ENCODE measurements around the gene ORAI2. TPM values are rescaled to one million over a fixed set of nuclear protein-coding genes. Genes with fewer than 3 reads are reported as not detected.
"Not testable (repeated sequence)": the region's sequence is repeated elsewhere in the genome, so short reads cannot be mapped to it uniquely, and the experiment has no call there.

ORAI2 gene
- polyA plus RNA-seq, 3 donors: 14.9 to 19.4 (median 17.8) TPM

DNA sequence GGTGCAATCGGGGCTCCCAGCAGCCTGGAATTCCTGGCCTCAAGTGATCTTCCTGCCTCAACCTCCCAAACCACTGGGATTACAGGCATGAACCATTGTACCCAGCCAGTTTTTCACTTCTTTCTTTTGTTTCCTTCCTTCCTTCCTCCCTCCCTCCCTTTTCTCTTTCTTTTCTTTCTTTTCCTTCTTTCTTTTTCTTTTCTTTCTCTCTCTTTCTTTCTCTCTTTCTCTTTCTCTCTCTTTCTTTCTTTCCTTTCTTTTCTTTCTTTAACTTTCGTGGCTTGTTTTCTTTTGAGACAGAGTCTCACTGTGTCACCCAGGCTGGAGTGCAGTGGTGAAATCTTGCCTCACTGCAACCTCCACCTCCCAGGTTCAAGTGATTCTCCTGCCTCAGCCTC is 12.3 kb downstream of the ORAI2 start:
- DNase-seq (ENCODE audit: low read depth in 3 of 3, low spot score in 2 of 3): no peak

DNA sequence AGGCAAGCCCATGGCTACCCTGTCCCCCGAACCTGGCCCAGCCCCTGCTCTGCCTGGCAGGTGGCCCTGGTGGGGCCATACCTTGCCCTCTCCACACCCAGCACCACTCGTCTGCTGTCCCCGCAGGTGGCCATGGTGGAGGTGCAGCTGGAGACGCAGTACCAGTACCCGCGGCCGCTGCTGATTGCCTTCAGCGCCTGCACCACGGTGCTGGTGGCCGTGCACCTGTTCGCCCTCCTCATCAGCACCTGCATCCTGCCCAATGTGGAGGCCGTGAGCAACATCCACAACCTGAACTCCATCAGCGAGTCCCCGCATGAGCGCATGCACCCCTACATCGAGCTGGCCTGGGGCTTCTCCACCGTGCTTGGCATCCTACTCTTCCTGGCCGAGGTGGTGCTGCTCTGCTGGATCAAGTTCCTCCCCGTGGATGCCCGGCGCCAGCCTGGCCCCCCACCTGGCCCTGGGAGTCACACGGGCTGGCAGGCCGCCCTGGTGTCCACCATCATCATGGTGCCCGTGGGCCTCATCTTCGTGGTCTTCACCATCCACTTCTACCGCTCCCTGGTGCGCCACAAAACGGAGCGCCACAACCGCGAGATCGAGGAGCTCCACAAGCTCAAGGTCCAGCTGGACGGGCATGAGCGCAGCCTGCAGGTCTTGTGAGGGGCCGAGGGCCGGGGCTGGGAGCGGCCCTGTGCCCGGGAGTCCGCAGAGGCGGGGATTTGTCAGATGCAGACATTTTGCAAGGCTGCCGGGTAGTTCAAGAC is 13.2 kb downstream of the ORAI2 start:
- DNase-seq (ENCODE audit: low read depth in 3 of 3, low spot score in 2 of 3): no peak

DNA sequence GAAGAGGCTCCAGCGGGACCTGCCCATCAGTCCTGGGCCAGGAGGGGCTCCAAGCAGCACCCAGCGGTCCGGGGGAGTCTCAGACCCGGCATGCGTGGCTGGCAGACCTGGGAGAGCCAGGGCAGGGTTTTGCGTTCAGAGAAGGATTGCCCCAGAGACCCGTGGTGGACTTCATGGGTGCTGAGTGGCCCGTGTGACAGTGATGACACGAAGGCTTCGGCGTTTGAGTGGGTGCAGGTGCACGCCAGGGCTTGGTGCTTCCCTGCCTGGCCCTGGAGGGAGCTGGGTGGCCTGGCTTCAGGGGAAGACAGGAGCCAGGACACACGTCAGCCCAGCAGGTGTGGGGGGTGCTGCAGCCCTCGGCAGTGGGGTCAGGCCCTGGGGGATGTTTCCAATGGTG is 13.9 kb downstream of the ORAI2 start:
- DNase-seq (ENCODE audit: low read depth in 3 of 3, low spot score in 2 of 3): no peak

DNA sequence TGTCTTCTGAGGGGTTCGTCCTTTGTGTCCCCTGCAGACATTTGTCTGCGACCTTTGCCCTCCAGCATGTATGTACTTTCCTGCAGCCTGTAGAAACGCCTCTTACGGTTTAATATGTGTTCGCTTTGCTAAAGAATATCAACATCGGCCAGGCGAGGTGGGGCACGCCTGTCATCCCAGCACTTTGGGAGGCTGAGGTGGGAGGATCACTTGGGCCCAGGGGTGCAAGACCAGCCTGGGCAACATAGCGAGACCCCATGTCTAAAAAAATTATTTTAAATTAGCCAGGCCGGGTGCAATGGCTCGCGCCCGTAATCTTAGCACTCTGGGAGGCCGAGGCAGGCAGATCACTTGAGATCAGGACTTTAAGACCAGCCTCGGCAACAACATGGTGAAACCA is 15.8 kb downstream of the ORAI2 start:
- no peak for DNase-seq (ENCODE audit: low read depth in 3 of 3, low spot score in 2 of 3)

DNA sequence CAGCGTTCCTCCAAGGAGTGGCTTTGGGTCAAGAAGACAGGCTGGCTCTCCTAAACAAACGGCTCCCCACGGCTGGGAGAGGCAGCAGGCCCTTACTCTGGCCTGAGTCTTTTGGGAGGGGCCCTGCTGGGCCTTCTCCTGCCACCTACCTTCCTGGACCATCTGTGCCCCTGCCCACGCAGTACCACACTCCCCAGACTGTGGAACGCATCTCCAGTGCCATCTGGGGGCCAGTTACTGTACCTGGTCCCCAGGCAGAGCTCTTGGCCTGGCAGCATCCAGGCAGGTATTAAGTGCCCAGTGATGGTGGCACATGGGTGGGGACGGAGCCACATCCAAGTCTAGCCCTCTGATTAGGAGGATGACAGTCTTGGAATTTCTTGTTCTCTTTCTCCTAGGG is 16.9 kb downstream of the ORAI2 start:
- no peak for DNase-seq (ENCODE audit: low read depth in 3 of 3, low spot score in 2 of 3)

DNA sequence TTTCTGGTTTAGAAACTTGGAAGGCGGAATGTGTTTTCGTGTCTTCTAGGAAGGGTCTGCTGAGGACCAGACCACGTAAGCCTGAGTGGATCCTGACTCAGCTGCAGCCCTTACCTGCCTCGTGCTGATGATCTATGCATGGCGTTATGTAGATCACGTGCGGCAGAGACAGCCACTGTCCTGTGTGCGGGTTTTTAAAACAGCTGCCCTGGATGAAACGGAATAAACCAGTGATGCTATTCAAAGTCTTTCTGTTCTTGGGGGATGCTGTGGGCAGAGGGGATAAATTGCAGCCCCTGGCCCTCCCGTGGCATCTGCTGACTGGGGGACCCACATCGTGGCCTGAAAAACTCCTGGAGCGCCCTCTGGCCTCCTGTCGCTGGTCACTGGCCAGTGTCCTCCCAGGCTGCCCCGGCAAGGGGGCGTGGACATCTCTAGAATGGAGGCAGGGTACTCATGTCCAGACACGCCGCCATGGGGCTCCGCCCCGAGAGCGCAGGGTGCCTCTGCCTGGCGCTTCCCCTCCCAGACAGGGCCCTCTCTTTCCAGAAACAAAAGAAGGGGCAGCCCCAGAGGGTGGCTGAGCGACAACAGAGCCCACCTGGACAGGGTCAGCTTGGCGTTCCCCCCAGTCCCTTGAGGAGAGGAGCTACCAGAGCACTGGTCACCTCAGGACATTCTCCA is 18.1 kb downstream of the ORAI2 start:
- no peak for DNase-seq (ENCODE audit: low read depth in 3 of 3, low spot score in 2 of 3)

DNA sequence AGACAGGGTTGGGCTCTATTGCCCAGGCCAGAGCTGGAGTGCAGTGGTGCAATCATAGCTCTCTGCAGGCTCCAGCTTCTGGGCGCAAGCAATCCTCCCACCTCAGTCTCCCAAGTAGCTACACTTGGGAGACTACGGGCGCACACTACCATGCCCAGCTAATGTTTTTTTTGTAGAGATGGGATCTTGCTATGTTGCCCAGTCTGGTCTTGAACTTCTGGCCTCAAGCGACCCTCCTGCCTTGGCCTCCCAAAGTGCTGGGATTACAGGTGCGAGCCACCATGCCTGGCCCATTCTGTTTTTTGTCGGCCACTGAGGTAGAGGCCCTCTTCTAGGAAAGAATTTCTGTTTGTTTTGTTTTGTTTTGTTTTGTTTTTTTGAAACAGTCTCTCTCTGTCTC is 19.1 kb downstream of the ORAI2 start:
- no peak for DNase-seq (ENCODE audit: low read depth in 3 of 3, low spot score in 2 of 3)

DNA sequence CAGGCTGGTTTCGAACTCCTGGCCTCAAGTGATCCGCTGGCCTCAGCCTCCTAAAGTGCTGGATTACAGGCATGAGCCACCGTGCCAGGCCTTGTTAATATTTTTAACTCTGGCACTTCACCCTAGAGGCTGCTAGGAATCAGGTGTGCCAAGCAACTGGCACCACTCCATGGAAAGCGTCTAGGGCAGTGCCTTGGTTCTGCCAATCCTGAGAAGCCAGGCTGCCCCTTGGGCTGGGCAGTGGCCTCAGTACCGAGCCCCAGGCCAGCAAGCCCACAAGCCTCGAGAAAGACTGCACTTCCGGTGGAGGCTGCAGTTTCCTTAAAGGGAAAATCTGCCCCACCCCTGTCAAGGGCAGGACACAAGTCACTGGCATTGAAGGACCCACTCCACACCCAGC is 19.9 kb downstream of the ORAI2 start:
- no peak for DNase-seq (ENCODE audit: low read depth in 3 of 3, low spot score in 2 of 3)

DNA sequence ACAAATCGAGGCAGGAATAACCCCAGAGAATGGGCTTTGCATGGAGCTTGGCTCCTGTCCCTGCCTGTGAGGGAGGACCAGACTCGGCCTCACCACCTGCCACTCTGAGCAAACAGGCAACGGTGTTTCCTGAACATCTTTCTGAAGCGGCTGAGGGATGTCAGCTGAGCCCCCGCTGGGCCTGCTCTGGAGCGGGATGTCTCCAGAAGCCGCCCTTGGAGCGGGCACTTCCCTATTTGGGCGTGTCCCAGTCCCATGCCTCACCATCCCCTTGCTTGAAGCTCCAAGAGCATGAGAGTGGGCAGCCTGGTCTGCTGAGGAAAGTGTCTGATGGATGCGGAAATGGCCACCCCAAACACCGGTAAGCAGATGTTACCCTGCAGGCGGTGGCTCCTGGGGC is 21.1 kb downstream of the ORAI2 start:
- DNase-seq (ENCODE audit: low read depth in 3 of 3, low spot score in 2 of 3): no peak

DNA sequence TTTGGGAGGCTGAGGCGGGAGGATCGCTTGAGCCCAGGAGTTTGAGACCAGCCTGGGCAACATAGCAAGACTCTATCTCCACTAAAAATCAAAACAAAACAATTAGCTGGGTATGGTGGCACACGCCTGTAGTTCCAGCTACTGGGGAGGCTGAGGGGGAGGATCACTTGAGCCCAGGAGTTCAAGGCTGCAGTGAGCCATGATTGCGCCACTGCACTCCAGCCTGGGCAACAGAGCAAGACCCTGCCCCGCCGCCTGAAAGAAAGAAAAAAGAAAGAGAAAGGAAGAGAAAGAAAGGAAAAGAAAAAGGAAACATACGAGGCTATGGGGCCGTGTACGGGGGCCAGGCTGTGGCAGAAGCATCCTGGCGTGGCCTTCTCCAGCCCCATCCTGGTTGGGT is 21.6 kb downstream of the ORAI2 start:
- DNase-seq (ENCODE audit: low read depth in 3 of 3, low spot score in 2 of 3): not testable (repeated sequence)

DNA sequence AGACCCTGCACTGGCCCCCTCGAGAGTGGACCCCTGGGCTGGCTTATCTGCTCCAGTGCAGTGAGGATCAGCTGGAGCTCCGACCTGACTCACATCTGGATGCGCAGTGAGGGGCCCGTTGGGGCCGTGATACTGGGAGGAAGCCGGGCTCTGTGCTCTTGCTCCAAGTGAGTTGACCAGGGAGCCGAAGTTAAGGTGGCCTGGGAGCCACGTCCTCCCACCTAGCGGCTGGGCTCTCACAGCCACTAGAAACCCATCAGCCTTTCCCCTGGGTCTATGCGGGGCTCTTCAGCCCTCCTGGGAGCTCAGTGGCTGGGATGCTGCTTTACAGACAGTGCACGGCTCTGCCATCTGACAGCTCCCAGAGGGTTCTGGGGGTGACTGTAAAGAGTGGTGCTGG is 22.2 kb downstream of the ORAI2 start:
- DNase-seq (ENCODE audit: low read depth in 3 of 3, low spot score in 2 of 3): no peak

DNA sequence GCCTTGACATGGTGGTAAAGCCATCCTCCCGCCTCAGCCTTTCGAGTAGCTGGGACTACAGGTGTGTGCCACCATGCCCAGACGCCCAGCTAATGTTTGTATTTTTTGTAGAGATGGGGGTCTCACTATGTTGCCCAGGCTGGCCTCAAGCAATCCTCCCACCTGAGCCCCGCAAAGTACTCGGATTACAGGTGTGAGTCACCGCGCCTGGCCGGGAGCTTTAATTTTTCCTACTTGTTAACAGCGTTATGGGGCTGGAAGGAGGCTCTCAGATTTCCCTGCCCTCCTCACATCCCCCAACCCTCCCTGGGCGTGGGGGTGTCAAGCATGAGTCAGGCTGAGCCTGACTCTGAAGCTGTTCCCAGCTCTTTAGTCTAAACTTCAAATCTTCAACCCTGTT is 23.0 kb downstream of the ORAI2 start:
- no peak for DNase-seq (ENCODE audit: low read depth in 3 of 3, low spot score in 2 of 3)

DNA sequence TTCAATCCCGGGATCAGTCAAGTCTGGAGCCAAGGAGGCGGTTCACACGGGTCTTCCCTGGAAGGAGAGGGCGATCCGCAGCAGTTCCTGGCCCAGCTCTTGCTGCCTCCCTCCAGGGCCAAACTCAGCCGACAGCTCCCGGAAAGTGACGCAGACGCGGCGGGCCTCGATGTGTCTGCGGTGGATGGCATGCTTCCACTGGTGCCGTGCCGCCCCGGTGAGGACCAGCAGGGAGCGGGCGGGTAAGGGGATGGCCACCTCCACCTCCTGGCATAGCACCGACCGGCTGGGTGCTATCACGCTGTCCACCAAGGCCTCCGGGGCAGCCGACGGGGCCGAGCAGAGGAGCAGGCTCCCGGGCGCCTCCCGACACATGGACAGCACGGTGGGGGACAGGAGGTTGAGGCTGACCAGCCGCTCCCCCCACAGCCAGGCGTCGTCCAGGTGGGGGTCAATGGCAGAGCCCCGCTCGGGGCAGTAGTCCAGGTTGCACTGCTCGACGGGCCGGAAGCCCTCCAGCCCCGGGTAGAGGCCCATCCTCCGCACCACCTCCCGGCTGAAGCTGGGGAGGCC is 24.1 kb downstream of the ORAI2 start:
- DNase-seq (ENCODE audit: low read depth in 3 of 3, low spot score in 2 of 3): no peak

DNA sequence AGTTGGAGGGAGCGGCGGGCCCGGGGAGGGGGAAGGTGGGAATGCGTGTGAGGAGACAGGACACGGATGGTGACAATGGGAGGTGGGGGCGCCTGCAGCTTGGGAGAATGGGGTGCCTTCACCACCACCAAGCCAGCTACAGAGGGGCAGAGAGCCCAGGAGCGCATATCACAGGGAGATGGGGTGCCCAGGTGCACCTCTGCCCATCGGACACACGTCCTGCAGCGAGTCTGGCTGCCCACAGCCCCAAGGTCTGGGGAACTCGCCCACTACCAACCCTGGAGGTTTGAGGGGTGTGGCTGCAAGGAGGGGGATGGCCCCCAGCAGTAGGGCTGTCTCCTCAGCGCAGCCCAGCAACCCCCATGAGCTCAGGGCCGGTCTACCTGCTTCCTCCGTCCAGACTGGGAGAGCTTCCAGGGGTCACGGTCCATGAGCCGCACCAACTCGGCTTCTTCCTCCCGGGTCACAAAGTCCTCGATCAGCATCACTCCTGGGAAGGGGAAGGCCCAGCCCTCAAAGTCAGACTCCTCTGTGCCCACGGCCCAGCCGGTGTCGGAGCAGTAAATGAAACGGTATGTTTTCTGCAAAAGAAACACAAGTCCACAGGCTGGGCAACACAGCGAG is 26.0 kb downstream of the ORAI2 start:
- no peak for DNase-seq (ENCODE audit: low read depth in 3 of 3, low spot score in 2 of 3)

DNA sequence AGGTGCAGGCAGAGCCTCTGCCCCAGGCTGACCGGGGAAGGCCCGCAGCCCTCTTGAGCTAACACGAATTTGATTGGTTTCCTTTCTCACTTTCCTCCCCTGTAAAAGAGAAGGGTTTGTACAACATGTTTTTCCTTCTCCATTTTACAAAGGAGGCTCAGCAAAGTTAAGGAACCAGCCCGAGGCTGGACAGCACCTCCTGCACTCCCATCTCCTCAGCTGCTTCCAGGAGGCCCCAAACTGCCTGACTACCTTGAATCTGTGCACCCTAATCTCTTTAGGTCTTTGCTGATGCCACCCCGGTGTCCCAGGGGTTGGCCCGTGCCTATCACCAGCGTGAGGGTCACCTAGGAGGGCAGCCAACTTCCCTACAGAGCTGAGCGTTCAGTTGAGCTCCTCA is 27.1 kb downstream of the ORAI2 start:
- DNase-seq (ENCODE audit: low read depth in 3 of 3, low spot score in 2 of 3): no peak

DNA sequence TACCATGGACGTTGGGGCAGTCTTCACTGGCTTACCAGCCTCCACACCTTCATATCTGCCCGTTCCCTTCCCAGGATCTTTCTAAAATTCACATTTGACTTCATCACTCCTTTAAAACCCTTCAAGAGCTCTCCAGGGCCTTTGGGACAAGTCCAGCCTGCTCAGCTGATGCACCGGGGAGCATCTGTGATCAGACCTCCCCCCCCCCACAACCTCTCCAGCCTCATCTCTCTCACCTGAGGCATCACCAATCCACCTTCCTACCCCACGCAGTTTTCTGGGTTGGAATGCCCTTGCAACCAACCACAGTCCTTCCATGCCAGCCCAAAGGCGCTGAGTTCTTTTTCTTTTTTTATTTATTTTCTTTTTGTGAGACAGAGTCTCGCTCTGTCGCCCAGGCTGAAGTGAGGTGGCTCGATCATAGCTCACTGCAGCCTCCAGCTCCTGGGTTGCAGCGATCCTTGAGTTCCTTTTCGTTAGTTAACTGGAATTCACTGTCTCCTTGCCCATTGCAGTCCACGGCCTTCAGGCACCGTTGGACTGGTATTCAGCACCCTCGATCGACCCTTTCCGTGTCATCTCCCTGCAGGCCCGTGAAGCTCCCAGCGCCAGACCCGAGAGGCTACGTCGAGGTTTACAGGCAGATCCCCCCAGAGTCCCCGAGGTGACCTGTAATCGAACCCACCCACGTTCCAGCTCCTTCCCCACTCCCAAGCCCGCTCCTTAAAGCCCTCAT is 30.6 kb downstream of the ORAI2 start:
- no peak for DNase-seq (ENCODE audit: low read depth in 3 of 3, low spot score in 2 of 3)

DNA sequence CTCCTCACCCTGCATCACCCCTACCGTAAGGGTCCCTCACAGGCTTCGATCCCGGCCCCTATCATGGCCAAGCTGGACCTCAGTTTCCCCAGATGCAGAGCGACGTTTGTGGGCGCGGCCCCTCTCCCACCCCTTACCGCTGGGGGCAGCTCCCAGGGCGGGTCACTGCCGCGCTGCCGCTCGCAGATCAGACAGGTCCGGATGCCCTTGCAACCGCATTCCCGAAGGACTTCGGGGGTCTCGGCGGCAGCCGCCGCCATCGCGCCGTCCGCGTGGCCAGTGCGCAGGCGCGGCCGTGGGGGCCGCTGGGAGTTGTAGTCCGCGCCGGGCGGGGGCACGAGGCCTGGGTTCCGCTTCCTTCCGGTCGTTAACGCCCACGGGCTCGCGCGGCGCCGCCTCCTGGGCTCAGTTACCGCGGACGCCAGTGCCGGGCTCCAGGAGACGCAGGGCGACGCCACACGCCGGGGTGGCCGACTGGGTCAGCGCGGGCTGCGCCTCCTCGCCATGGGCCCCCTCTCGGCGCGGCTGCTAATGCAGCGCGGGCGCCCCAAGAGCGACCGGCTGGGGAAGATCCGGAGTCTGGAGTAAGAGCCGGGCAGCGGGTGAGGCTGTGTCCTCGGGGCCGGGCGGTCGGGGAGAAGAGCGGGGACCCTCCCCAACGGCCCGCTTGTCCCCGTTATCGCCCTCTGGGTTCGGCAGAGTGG is 31.4 kb downstream of the ORAI2 start, which contains the start of the genes ALKBH4 and LRWD1:
Gene ALKBH4 (minus strand): TSS at position 287 of the 704 bp plus-strand sequence. CDS start 27 bp downstream, at position 260.
Gene LRWD1 (plus strand): TSS at position 408 of the 704 bp plus-strand sequence. CDS start 97 bp downstream, at position 505.
- peak; percentile 50 to 86 (median 78) for DNase-seq (ENCODE audit: low read depth in 3 of 3, low spot score in 2 of 3)

DNA sequence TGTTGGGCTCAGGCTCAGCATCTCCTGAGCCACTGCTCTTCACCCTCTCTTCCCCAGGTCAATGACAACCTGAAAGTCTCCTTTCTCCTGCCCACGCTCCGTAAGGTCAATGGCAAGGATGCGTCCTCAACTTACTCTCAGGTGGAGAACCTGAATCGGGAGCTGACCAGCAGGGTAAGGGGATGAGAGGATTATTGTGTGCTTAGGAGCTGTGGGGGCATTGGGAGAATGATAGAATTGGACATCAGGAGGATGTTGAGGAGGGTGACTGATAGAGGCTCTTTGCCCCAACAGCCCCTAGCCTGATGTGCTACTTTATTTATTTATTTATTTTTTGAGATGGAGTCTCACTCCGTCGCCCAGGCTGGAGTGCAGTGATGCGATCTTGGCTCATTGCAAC is 32.7 kb downstream of the ORAI2 start:
- DNase-seq (ENCODE audit: low read depth in 3 of 3, low spot score in 2 of 3): no peak

DNA sequence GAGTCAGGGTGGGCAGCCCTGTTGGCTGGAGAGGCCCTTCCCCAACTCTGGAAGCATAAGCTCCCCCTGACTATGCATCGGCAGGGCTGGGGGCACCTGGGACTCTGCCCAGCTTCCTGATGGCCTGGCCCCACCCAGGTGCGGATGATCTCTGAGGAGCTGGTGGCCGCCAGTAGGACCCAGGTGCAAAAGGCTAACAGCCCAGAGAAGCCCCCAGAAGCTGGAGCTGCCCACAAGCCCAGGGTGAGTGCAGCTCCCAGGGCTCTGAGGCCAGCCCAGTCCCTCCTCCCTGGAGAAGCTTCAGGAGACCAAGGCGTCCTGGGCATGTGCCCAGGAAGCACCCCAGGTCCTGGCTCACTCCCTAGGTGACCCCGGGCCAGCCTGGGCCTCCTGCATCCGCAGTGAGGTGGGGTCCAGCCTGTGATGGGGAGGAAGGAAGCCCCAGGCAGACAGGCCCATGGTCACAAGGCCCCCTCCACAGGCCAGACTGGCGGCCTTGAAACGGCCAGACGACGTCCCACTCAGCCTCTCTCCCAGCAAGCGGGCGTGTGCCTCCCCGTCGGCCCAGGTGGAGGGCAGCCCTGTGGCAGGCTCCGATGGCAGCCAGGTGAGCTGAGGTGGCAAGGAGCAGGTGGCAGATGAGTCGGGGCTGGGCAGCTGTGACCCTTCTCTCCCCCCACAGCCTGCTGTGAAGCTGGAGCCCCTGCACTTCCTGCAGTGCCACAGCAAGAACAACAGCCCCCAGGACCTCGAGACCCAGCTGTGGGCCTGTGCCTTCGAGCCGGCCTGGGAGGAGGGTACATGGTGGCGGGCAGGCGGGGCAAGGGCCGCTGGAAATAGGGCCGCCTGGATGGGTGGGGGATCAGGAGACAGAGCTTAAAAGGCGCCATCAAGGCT is 34.5 kb downstream of the ORAI2 start:
- no peak for DNase-seq (ENCODE audit: low read depth in 3 of 3, low spot score in 2 of 3)

Data from right renal cortex interstitium (tissue), 3 donors.